ENCODE results near the gene HBQ1.
"Not testable (repeated sequence)": the region's sequence is repeated elsewhere in the genome, so short reads cannot be mapped to it uniquely, and the experiment has no call there.

HBQ1 gene

GRCh38 chr16:175011-175949 lies 5.0 kb upstream of the HBQ1 start:
- ChIA-PET CTCF (interaction anchor here (0.6 kb wide), 1 partner anchor 359 kb away, joined by 3 read pairs; no protein-coding TSS in a partner anchor), POLR2A (ENCODE audit: low non-redundant PET) (no interaction called here)
- H3K27ac ChIP-seq, result no peak overlapping the region
- no peak for DNase-seq (ENCODE audit: low spot score)
- no peak for TF ChIP-seq CTCF (conservative IDR thresholded peaks at IDR 0.05; ENCODE audit: low read depth)

- POLR2A ChIA-PET (ENCODE audit: low non-redundant PET); DNase-seq (ENCODE audit: low spot score); H3K27ac ChIP-seq: not testable (repeated sequence)
- CTCF ChIA-PET, result interaction anchor here (0.6 kb wide), 1 partner anchor 358 kb away, joined by 3 read pairs; no protein-coding TSS in a partner anchor
These were observed 4.3 kb upstream of the HBQ1 start for GRCh38 chr16:176006-176405.

- DNase-seq (ENCODE audit: low spot score); H3K27ac ChIP-seq; CTCF ChIA-PET; POLR2A ChIA-PET (ENCODE audit: low non-redundant PET): not testable (repeated sequence)
These were observed 3.5 kb upstream of the HBQ1 start, which contains the start of gene HBA1 for GRCh38 chr16:176477-177382. Gene HBA1 (plus strand): TSS chr16:176680. CDS start chr16:176717, 37 bp downstream.

GRCh38 chr16:177394-177822 lies 2.9 kb upstream of the HBQ1 start:
- CTCF ChIA-PET, result no interaction called here
- no peak for DNase-seq (ENCODE audit: low spot score)
- POLR2A ChIA-PET (ENCODE audit: low non-redundant PET), result no interaction called here
- no peak overlapping the region for H3K27ac ChIP-seq
- no peak for TF ChIP-seq CTCF (conservative IDR thresholded peaks at IDR 0.05; ENCODE audit: low read depth)

GRCh38 chr16:177981-178667 lies 2.1 kb upstream of the HBQ1 start:
- H3K27ac ChIP-seq, result no peak overlapping the region
- ChIA-PET POLR2A (ENCODE audit: low non-redundant PET) (no interaction called here), CTCF (no interaction called here)
- TF ChIP-seq CTCF (conservative IDR thresholded peaks at IDR 0.05; ENCODE audit: low read depth), result no peak
- DNase-seq (ENCODE audit: low spot score), result no peak

- DNase-seq (ENCODE audit: low spot score), result no peak
- ChIA-PET POLR2A (ENCODE audit: low non-redundant PET) (no interaction called here), CTCF (no interaction called here)
- no peak for TF ChIP-seq CTCF (conservative IDR thresholded peaks at IDR 0.05; ENCODE audit: low read depth)
- H3K27ac ChIP-seq, result no peak overlapping the region
These were observed 1.6 kb upstream of the HBQ1 start for GRCh38 chr16:178668-179015.

Data from RWPE1 (cell line).